Measurements from ENCODE around the gene KCTD16. TPM values are rescaled to one million over a fixed set of nuclear protein-coding genes. Genes with fewer than 3 reads are reported as not detected.
A peak's percentile ranks its signal among the peaks of the same experiment; 100 is the strongest.

Gene KCTD16
- total RNA-seq, 1 experiment from 2014 or later = 0.29 TPM

GRCh38 chr5:144183254-144183889 lies 12.7 kb downstream of the KCTD16 start:
- no TSS peak for BruUV-seq (replicated peaks)
- DNase-seq = peak in 1 of 2 experiments; percentile 10
- H3K4me3 ChIP-seq (ENCODE audit: low read depth, low read length) = no peak overlapping the region
- TF ChIP-seq CTCF (IDR thresholded peaks at IDR 0.05; ENCODE audit: insufficient read depth in 1 of 2, low read depth in 1 of 2, low read length in 1 of 2, severe bottlenecking in 1 of 2, unreplicated experiment in 1 of 2) = peak; percentile 55 to 71
- H3K27ac Mint-ChIP-seq (ENCODE audit: unreplicated experiment) = no peak overlapping the region
- ChIA-PET POLR2A (no interaction called here), CTCF (no interaction called here)
- no peaks in the 10 kb centered on the region for H3K4me1 Mint-ChIP-seq (ENCODE audit: low read depth, unreplicated experiment)
- no peaks in the 10 kb centered on the region for H3K4me1 ChIP-seq
- no peaks in the 10 kb centered on the region for H3K27me3 ChIP-seq (replicated peaks; ENCODE audit: control insufficient read depth, insufficient read depth, low read length)
- H3K27me3 Mint-ChIP-seq (ENCODE audit: insufficient read depth, unreplicated experiment) = no peaks in the 10 kb centered on the region
- H3K36me3 Mint-ChIP-seq (ENCODE audit: insufficient read depth, unreplicated experiment) = no peaks in the 10 kb centered on the region
- H3K9me3 ChIP-seq = no peaks in the 10 kb centered on the region
- H3K4me3 Mint-ChIP-seq (ENCODE audit: unreplicated experiment) = no peak overlapping the region
- no peaks in the 10 kb centered on the region for H3K9me3 Mint-ChIP-seq (ENCODE audit: unreplicated experiment)
- H3K36me3 ChIP-seq (ENCODE audit: control insufficient read depth, insufficient read depth, low read length) = no peaks in the 10 kb centered on the region
- intact Hi-C loops (cut with micrococcal nuclease; ENCODE audit: unreplicated experiment) = no loop called here

GRCh38 chr5:144187699-144188294 lies 17.1 kb downstream of the KCTD16 start:
- no peak for TF ChIP-seq CTCF (IDR thresholded peaks at IDR 0.05; ENCODE audit: insufficient read depth in 1 of 2, low read depth in 1 of 2, low read length in 1 of 2, severe bottlenecking in 1 of 2, unreplicated experiment in 1 of 2)
- intact Hi-C loops (cut with micrococcal nuclease; ENCODE audit: unreplicated experiment) = no loop called here
- Histone ChIP-seq H3K9me3 (no peaks in the 10 kb centered on the region), H3K27me3 (replicated peaks; ENCODE audit: control insufficient read depth, insufficient read depth, low read length) (no peaks in the 10 kb centered on the region), H3K4me3 (ENCODE audit: low read depth, low read length) (no peak overlapping the region), H3K4me1 (0 out of 2 replicates have a peak, but pooled peaks cover 5% of the 10 kb centered on the region), H3K36me3 (ENCODE audit: control insufficient read depth, insufficient read depth, low read length) (no peaks in the 10 kb centered on the region)
- CTCF ChIA-PET = no interaction called here
- no peak overlapping the region for H3K4me3 Mint-ChIP-seq (ENCODE audit: unreplicated experiment)
- H3K27ac Mint-ChIP-seq (ENCODE audit: unreplicated experiment) = no peak overlapping the region
- peaks cover 3% of the 10 kb centered on the region for H3K27me3 Mint-ChIP-seq (ENCODE audit: insufficient read depth, unreplicated experiment)
- peaks cover 6% of the 10 kb centered on the region for H3K4me1 Mint-ChIP-seq (ENCODE audit: low read depth, unreplicated experiment)
- no peaks in the 10 kb centered on the region for H3K36me3 Mint-ChIP-seq (ENCODE audit: insufficient read depth, unreplicated experiment)
- POLR2A ChIA-PET = no interaction called here
- no TSS peak for BruUV-seq (replicated peaks)
- no peaks in the 10 kb centered on the region for H3K9me3 Mint-ChIP-seq (ENCODE audit: unreplicated experiment)
- DNase-seq = no peak

GRCh38 chr5:144189800-144190429 lies 19.2 kb downstream of the KCTD16 start:
- H3K36me3 ChIP-seq (ENCODE audit: control insufficient read depth, insufficient read depth, low read length) = no peaks in the 10 kb centered on the region
- H3K4me1 ChIP-seq = 0 out of 2 replicates have a peak, but pooled peaks cover 5% of the 10 kb centered on the region
- Mint-ChIP-seq H3K36me3 (ENCODE audit: insufficient read depth, unreplicated experiment) (no peaks in the 10 kb centered on the region), H3K27ac (ENCODE audit: unreplicated experiment) (no peak overlapping the region), H3K4me1 (ENCODE audit: low read depth, unreplicated experiment) (peaks cover 6% of the 10 kb centered on the region), H3K9me3 (ENCODE audit: unreplicated experiment) (no peaks in the 10 kb centered on the region), H3K4me3 (ENCODE audit: unreplicated experiment) (no peak overlapping the region), H3K27me3 (ENCODE audit: insufficient read depth, unreplicated experiment) (peaks cover 3% of the 10 kb centered on the region)
- no peak overlapping the region for H3K4me3 ChIP-seq (ENCODE audit: low read depth, low read length)
- H3K9me3 ChIP-seq = no peaks in the 10 kb centered on the region
- ChIA-PET CTCF (no interaction called here), POLR2A (no interaction called here)
- no peaks in the 10 kb centered on the region for H3K27me3 ChIP-seq (replicated peaks; ENCODE audit: control insufficient read depth, insufficient read depth, low read length)
- TF ChIP-seq CTCF (IDR thresholded peaks at IDR 0.05; ENCODE audit: insufficient read depth in 1 of 2, low read depth in 1 of 2, low read length in 1 of 2, severe bottlenecking in 1 of 2, unreplicated experiment in 1 of 2) = no peak
- intact Hi-C loops (cut with micrococcal nuclease; ENCODE audit: unreplicated experiment) = no loop called here
- no TSS peak for BruUV-seq (replicated peaks)
- no peak for DNase-seq
